ENCODE measurements around the gene SREBF1.

DNA sequence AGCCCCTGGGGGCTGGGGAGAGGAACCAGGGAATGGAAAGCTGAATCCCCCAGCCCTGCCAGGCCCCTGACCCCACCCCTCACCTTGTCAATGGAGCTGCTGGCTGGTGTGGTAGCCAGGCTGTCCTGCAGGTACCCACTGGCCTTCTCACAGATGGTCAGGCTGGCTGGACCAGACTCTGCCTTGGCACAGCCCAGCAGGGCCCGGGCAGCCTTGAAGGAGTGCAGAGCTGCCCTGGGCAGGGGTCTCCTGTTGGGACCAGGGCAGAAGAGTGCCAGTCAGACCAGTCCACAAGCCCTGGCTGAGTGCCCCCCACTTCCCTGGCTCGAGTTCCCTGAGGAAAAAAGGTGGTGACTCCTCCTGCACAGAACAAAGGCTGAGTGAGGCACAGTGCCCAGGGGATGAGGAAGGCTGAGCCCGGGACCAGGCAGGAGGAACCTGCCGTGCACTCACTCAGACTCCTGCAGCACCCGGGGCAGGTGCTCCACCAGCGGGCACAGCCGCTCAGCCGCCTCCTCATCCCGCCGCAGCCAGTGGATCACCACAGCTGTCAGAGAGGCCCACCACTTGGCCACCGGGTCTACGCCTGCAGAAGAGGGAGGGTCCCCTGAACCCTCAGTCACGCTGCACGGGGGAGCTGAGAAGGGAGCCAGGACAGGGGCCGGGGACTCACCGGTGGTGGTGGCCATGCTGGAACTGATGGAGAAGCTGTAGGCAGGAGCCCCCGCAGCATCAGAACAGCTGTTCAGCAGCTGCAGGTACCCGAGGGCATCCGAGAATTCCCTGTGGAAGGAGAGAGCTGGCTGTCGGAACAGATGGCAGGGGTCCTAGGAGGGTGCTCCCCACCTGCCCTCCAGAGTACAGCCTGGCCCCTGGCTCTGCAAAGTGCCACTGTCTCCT is 22.4 kb downstream of the SREBF1 start:
- TF ChIP-seq, protein P1, sequence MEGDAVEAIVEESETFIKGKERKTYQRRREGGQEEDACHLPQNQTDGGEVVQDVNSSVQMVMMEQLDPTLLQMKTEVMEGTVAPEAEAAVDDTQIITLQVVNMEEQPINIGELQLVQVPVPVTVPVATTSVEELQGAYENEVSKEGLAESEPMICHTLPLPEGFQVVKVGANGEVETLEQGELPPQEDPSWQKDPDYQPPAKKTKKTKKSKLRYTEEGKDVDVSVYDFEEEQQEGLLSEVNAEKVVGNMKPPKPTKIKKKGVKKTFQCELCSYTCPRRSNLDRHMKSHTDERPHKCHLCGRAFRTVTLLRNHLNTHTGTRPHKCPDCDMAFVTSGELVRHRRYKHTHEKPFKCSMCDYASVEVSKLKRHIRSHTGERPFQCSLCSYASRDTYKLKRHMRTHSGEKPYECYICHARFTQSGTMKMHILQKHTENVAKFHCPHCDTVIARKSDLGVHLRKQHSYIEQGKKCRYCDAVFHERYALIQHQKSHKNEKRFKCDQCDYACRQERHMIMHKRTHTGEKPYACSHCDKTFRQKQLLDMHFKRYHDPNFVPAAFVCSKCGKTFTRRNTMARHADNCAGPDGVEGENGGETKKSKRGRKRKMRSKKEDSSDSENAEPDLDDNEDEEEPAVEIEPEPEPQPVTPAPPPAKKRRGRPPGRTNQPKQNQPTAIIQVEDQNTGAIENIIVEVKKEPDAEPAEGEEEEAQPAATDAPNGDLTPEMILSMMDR (IDR thresholded peaks at IDR 0.05) = no peak
- no peak for TF ChIP-seq POLR2A (IDR thresholded peaks at IDR 0.05)
